SU-DHL-6 (cell line): Measurements from ENCODE around the gene AFAP1L1.
A peak's percentile ranks its signal among the peaks of the same experiment; 100 is the strongest.

ENCODE experiments used
- H2AFZ ChIP-seq: fragments of 200-600 bp; sonication (generic); 2 replicates; pipeline ENCODE4 v1.6.1; 2014; ENCODE audit warnings: low read depth, mild to moderate bottlenecking, moderate library complexity, mixed read lengths, antibody characterized with exemption, low read length; ENCODE audit not compliant: severe bottlenecking
- H3F3A ChIP-seq: fragments of 200-600 bp; shearing (Covaris generic); 2 replicates; pipeline ENCODE4 v1.6.0; 2016; ENCODE audit warnings: antibody characterized with exemption, mild to moderate bottlenecking; ENCODE audit not compliant: insufficient read depth
- H3K27ac ChIP-seq: fragments of 200-600 bp; sonication (generic); 2 replicates; pipeline ENCODE4 v1.5.1; 2016; ENCODE audit warnings: low read depth, mild to moderate bottlenecking, low read length, moderate library complexity, mixed read lengths
- H3K27me3 ChIP-seq: fragments of 200-600 bp; sonication (generic), shearing (Covaris generic); 2 replicates; pipeline ENCODE4 v1.6.0; 2014; ENCODE audit warnings: mild to moderate bottlenecking, low read length
- H3K36me3 ChIP-seq: fragments of 200-600 bp; sonication (generic); 2 replicates; pipeline ENCODE4 v1.6.1; 2014; ENCODE audit warnings: mild to moderate bottlenecking, low read length, mixed read lengths
- H3K4me2 ChIP-seq: fragments of 300-600, 200-600 bp; shearing (Covaris generic), sonication (generic); 2 replicates; pipeline ENCODE4 v1.6.0; 2014; ENCODE audit warnings: low read length, low read depth, mild to moderate bottlenecking; ENCODE audit not compliant: poor library complexity, severe bottlenecking
- H3K4me3 ChIP-seq: fragments of 200-600 bp; sonication (generic); 2 replicates; pipeline ENCODE4 v1.5.1; 2014; ENCODE audit warnings: antibody characterized with exemption, low read length, mild to moderate bottlenecking, mixed read lengths; ENCODE audit not compliant: insufficient read depth, poor library complexity, severe bottlenecking
- H3K79me2 ChIP-seq: fragments of 200-600 bp; sonication (generic); 2 replicates; pipeline ENCODE4 v1.6.1; 2014; ENCODE audit warnings: mild to moderate bottlenecking, low read length, moderate library complexity; ENCODE audit not compliant: insufficient read depth
- H3K9ac ChIP-seq: fragments of 200-600 bp; sonication (generic); 2 replicates; pipeline ENCODE4 v1.7.0; 2014; ENCODE audit warnings: mild to moderate bottlenecking, low read length
- H3K9me2 ChIP-seq: fragments of 200-600 bp; sonication (generic); replicated peaks from 2 replicates; pipeline ENCODE4 v1.6.1; 2014; ENCODE audit warnings: low read length; ENCODE audit not compliant: insufficient read depth
- H3K9me3 ChIP-seq: fragments of 200-600 bp; sonication (generic); 2 replicates; pipeline ENCODE4 v1.6.1; 2014; ENCODE audit warnings: low read length, mixed read lengths; ENCODE audit not compliant: insufficient read depth
- H4K20me1 ChIP-seq: fragments of 200-600 bp; sonication (generic); 2 replicates; pipeline ENCODE4 v1.6.1; 2014; ENCODE audit warnings: low read depth, mild to moderate bottlenecking, antibody characterized with exemption, low read length, moderate library complexity, mixed read lengths
- EZH2phosphoT487 ChIP-seq: fragments of 200-600 bp; sonication (generic), shearing (Covaris generic); conservative IDR thresholded peaks from 2 replicates; pipeline ENCODE4 v1.6.1; 2018; ENCODE audit warnings: mild to moderate bottlenecking, antibody characterized with exemption, low read length, moderate library complexity, mixed read lengths
- TF ChIP-seq, protein P1 (sequence below): fragments of 200-600 bp; sonication (generic); IDR thresholded peaks from one replicate; pipeline ENCODE4 v1.5.1; 2017; ENCODE audit warnings: antibody characterized with exemption, mild to moderate bottlenecking, low read length, moderate library complexity; ENCODE audit not compliant: insufficient read depth, poor library complexity, severe bottlenecking

The AFAP1L1 gene

DNA sequence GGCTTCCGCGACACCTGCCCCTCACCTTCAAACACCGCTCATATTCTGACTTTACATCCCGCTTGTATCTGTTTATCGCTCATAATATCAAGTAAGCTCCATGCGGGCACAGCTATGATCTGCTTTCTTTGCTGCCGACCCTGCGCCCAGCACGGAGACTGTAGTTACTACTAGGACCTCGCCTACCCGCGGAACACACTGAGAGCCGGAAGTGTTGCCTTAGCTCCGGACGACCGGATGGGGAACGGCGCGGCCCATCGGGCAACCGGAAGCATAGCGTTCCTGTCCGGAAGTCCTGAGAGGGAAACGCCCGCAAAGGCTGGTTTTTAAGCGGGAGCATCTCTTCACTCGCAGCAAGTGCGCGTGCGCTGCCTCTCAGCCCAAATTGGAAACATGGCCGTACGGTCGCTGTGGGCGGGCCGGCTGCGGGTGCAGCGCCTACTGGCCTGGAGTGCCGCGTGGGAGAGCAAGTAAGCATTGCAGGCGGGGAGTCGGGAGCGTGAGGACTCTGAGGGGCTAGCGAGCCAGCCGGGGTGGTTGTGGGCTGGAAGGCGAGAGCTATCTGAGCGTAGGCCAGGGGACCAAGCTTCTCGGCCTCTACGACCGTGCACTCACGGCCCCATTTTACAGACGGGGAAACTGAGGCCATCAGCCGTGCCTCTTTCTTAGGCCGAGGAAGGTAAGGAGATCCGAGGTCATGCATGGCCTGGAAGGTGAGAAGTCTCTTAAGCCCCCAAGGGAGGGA, 73.7 kb downstream of the AFAP1L1 start, which contains the start of gene GRPEL2:
TSS of gene GRPEL2 (plus strand) at position 353 of the 745 bp plus-strand sequence. CDS start at position 394, 41 bp downstream.
- Histone ChIP-seq H3K79me2 (peaks cover 37% of the 10 kb centered on the region), H2AFZ (peak within 1 kb of the TSS; percentile 84), H3K4me3 (peak within 1 kb of the TSS; percentile 99), H3K27ac (peak within 1 kb of the TSS; percentile 87), H3K4me2 (peak within 1 kb of the TSS; percentile 75), H3K27me3 (no peaks in the 10 kb centered on the region), H3F3A (peaks cover 14% of the 10 kb centered on the region), H3K9me2 (no peaks in the 10 kb centered on the region), H4K20me1 (no peaks in the 10 kb centered on the region), H3K36me3 (peaks cover 26% of the 10 kb centered on the region), H3K9me3 (no peaks in the 10 kb centered on the region), H3K9ac (peak within 1 kb of the TSS; percentile 98)
- TF ChIP-seq, protein P1, sequence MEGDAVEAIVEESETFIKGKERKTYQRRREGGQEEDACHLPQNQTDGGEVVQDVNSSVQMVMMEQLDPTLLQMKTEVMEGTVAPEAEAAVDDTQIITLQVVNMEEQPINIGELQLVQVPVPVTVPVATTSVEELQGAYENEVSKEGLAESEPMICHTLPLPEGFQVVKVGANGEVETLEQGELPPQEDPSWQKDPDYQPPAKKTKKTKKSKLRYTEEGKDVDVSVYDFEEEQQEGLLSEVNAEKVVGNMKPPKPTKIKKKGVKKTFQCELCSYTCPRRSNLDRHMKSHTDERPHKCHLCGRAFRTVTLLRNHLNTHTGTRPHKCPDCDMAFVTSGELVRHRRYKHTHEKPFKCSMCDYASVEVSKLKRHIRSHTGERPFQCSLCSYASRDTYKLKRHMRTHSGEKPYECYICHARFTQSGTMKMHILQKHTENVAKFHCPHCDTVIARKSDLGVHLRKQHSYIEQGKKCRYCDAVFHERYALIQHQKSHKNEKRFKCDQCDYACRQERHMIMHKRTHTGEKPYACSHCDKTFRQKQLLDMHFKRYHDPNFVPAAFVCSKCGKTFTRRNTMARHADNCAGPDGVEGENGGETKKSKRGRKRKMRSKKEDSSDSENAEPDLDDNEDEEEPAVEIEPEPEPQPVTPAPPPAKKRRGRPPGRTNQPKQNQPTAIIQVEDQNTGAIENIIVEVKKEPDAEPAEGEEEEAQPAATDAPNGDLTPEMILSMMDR = no peak
- TF ChIP-seq EZH2phosphoT487 = no peak

DNA sequence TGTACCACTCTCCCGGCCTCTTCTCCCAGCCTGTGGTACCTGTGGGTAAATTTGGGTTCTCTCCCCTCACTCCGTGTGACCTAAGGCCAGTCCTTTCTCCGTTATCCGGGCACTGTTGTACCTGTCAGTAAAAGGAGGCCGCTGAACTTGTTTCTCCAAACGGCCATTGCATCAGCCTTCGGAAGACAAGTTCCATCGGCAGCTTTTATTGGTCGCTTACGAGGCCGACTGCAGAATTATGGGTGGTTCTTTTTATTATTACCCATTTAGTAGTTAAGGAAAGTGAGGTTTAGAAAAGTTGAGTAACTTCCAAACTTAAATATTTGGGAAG, 74.2 kb downstream of the AFAP1L1 start:
- no peaks in the 10 kb centered on the region for H3K9me3 ChIP-seq
- H3K27ac ChIP-seq = peak overlapping the region; percentile 87
- H3K27me3 ChIP-seq = no peaks in the 10 kb centered on the region
- peaks cover 15% of the 10 kb centered on the region for H3F3A ChIP-seq
- no peaks in the 10 kb centered on the region for H4K20me1 ChIP-seq
- peaks cover 31% of the 10 kb centered on the region for H3K36me3 ChIP-seq
- H3K79me2 ChIP-seq = peaks cover 42% of the 10 kb centered on the region
- H3K9me2 ChIP-seq = no peaks in the 10 kb centered on the region
- peak overlapping the region; percentile 68 for H2AFZ ChIP-seq
- peak overlapping the region; percentile 99 for H3K4me3 ChIP-seq
- peak overlapping the region; percentile 75 for H3K4me2 ChIP-seq
- peak overlapping the region; percentile 98 for H3K9ac ChIP-seq
- no peak for TF ChIP-seq EZH2phosphoT487
- TF ChIP-seq, protein P1 = no peak

DNA sequence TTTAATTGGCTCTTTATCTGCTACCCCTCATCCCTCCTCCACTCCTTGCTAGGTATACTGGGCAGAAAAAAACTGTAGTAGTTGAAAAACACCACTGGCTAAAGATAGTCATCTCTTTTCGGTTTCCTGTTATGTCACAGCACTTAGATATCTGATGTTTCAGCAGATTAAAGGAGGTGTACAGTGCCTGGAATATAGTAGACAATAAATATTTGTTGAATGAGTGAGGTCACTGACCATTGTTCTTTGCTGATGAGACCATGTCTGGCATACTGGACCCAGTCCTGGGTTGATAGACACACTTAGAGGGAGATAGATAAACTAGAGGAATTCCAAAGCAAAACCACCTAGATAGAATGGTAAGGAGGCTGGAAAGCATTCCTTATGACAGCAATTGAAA, 76.9 kb downstream of the AFAP1L1 start:
- Histone ChIP-seq H3K27me3 (no peaks in the 10 kb centered on the region), H3K79me2 (peaks cover 63% of the 10 kb centered on the region), H3K4me2 (no peak overlapping the region), H2AFZ (no peak overlapping the region), H3K9me2 (no peaks in the 10 kb centered on the region), H3K4me3 (no peak overlapping the region), H3K9me3 (no peaks in the 10 kb centered on the region), H3F3A (peaks cover 29% of the 10 kb centered on the region), H3K9ac (no peak overlapping the region), H3K36me3 (peaks cover 53% of the 10 kb centered on the region), H4K20me1 (0 out of 2 replicates have a peak, but pooled peaks cover 13% of the 10 kb centered on the region), H3K27ac (no peak overlapping the region)
- TF ChIP-seq, protein P1 = no peak
- TF ChIP-seq EZH2phosphoT487 = no peak
